C1 segment of cervical spinal cord (tissue), 14 donors: ENCODE results near the gene MSMP.

Experiments
- DNase-seq, 14 donors: peaks; one replicate each; lab custom pipeline; 2025; lab: John Stamatoyannopoulos, UW

Gene MSMP

DNA sequence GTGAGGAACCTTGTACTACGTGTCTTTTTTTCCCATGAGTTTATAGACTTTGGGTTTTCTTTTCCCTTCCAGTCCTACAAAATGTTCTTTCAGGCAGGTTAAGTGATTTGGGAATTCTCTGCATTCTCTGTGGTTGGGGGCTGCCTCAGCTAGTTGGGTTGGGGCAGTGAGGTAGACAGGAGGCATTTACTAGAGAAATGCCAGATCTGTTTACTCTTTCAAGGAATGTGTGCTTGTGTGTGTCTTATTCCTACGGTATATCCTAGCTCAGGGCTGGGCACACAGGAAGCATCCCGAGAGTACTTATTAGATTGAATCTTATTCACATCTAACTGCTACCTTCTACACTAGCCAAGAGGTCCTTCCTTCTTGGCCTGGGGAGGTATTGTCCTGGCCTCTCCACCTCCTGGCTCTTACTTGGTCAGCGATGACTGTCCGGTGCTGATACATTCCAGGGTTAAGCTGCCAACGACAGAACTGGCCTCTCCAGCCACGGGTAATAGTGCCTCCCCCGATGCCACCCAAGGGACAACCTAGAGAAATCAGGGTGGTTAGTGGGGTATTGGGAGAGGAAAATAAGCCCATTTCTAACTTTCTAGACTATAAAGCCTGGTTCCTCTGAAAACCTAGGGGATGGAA, 10.1 kb downstream of the MSMP start:
- DNase-seq = no peak

DNA sequence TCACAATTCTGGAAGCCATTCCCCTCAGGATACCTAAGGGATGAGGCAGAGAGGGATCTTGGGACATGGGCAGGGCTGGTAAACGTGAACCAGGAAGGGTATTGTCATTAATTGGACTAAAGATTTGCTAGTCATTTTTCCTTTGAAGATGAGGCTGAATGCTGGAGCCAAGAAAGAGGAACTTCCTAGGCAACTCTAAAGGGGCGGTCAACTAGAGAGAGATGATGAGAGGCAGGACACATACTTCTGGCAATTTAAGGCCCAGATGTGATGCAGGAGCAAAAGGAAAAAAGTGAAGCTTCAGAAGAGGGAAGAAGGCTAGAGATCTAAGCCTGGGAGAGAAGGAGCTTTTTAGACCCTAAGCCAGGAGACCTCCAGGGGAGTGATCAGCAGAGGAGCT, 10.6 kb downstream of the MSMP start:
- no peak for DNase-seq

DNA sequence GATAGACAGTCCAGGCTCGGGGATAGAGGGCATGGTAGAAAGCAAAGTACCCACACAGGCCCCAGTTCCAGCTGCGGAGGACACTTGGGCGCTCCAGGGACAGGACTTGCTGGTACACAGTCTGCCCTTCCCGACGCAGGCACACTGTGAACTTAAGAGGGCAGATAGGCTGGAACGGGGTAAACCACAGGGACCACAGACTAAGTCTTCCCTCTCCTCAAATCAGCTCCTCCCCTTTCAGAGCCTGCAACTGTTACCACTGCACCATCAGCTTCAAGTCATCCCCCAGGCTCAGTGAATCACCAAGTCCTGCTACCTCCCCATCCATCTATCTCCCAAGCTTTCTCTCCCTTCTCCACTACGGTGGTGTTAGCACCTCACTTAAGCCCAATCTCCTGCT, 12.3 kb downstream of the MSMP start:
- DNase-seq = no peak

DNA sequence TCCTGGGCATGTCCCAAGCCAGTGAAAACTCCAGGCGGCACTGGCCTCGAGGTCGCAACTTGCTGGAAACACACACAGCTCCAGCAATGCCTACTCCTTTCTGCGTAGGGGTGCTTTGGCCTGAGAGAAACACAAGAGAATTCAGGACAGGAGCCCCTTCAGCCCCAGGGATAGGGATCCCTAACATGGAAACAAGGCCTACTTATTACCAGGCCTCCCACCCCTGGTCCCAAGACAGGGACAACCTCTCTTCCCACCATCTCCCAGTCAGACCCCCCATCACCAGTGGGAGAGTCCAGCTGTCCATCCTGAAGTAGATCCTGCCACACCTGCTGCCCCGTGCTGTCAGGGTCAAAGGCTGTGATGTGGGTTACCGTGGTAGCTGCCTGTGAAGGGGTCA, 13.8 kb downstream of the MSMP start:
- no peak for DNase-seq

DNA sequence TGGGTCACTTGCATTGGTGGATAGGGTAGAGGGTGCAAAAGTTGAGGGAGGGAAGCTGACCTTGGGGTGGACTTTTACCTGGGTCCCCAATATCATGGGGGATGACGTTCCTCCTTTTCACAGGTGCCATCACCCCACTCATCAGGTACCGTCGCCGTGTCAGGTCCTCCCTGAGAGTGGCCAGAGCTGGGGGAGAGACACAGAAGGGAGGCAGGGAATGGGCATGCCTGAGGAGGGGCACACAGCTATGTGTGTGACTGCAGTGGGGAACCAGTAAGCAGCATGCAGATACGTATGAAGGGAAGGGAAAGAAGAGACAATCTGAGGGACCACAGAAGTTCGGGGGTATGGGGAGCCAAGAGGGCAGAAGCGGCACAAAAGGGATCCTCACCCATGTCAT, 15.2 kb downstream of the MSMP start:
- no peak for DNase-seq

DNA sequence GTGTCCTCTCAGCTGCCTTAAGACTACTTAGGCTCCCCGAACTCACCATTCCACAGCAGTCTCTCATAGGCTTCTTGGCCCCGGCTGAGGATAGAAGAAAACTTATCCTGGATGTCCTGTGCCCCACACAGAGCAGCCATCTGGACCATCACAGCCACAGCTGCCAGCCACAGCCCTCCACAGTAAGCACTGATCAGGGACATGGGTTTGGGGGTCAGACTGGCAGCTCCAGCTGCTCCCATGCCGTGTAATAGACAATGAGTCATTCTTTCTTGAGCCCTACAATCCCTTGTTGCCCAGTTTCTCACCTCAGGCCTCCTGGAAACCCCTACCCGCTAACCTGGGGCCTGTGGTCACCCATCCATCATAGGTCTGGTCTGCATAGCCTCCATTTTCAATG, 15.9 kb downstream of the MSMP start:
- DNase-seq = no peak

DNA sequence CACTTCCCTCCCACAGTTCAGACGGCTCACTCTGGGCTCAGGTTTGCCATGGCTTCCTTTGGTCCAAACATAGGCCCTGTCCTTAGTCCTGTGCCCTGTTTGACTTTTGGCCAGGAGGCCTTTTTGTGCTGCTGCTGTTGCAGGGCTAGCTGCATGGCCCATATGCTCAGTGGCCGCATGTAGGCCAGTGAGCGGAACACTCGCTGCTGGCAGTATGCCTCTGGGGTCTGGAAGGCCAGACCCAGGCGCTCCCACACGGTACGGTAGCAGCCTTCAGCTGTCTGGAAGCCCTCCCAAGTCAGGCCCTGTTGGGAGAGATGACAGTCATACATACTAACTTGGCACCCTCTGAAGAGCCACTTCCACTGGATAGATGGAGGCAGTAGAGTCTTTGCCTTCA, 16.9 kb downstream of the MSMP start:
- no peak for DNase-seq

DNA sequence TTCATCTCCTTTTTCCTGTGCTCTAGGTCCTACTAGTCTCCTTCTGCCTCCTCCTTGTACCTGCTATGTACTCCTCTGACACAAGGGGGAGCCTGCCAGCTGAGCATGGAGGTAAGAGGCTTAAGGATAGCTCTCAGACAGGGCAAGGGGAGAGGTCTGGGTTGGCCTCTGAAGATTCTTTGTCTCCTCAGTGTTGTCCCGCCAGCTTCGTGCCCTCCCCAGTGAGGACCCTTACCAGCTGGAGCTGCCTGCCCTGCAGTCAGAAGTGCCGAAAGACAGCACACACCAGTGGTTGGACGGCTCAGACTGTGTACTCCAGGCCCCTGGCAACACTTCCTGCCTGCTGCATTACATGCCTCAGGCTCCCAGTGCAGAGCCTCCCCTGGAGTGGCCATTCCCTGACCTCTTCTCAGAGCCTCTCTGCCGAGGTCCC, 17.9 kb downstream of the MSMP start:
- DNase-seq = peak in 2 of 14 donors; percentile 7 to 39

DNA sequence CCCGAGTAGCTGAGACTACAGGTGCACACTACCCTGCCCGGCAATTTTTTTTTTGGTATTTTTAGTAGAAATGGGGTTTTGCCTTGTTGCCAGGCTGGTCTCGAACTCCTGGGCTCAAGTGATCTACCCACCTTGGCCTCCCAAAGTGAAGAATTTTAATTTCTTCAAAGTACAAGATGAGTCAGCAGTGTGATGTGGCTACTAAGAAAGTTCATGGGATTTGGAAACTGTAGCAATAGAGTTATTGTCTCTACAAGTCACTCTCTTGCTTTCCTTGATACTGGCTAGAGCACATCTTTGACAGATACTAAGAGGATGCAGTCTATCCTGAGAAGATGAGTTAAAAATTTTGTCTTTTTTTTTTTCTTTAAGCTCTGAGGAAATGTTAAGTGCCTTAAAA, 20.0 kb downstream of the MSMP start:
- DNase-seq = no peak

DNA sequence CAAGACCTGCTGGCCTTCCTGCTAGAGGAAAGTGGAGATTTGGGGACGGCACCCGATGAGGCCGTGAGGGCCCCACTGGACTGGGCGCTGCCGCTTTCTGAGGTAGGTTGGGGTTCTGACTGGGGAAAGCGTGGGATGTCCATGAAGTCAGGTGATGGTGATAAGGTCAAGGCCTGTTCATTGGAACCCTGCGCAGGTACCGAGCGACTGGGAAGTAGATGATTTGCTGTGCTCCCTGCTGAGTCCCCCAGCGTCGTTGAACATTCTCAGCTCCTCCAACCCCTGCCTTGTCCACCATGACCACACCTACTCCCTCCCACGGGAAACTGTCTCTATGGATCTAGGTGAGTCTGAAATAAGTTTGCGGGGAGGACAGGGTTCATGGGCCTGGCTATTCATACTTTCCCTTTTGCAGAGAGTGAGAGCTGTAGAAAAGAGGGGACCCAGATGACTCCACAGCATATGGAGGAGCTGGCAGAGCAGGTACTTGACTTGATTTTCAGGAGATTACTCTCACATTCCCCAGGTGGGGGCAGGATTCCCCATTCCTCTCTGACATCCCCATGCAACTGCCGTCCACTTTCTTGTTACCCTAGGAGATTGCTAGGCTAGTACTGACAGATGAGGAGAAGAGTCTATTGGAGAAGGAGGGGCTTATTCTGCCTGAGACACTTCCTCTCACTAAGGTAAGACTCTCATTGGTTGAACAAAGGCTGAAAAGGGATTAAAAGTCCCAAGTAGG, 21.1 kb downstream of the MSMP start:
- DNase-seq = peak in 1 of 14 donors; percentile 45

DNA sequence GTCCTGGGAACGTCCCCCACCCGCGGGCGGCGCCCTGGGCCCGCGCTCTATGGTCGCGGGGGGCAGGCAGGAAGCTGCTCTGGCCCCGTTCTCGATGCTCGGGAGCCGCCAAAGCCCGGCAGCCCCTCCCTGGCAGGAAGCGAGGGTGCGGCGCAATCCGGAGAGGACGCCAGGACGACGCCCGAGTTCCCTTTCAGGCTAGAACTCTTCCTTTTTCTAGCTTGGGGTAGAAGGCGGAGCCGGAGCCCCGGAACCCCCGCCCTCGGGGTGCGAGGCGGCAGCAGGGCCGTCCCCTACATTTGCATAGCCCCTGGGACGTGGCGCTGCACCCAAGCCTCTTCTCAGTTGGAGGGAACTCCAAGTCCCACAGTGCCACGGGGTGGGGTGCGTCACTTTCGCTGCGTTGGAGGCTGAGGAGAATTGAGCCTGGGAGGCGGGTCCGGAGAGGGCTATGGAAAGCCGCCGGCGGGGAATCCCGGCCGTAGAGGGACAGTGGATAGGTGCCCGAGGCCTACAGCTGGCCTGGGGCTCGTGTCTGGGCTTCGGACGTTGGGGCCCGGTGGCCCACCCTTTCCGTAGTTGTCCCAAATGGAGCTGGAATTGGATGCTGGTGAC, 21.8 kb downstream of the MSMP start, which contains the start of the genes CREB3 and TLN1:
CREB3 (plus strand) TSS at position 482 of the 615 bp plus-strand sequence; CDS start at position 589, 107 bp downstream.
TLN1 (minus strand) TSS at position 11 of the 615 bp plus-strand sequence. CDS start 6,501 bp downstream, outside the sequence.
- DNase-seq = peak; percentile 70 to 100 (median 97)

DNA sequence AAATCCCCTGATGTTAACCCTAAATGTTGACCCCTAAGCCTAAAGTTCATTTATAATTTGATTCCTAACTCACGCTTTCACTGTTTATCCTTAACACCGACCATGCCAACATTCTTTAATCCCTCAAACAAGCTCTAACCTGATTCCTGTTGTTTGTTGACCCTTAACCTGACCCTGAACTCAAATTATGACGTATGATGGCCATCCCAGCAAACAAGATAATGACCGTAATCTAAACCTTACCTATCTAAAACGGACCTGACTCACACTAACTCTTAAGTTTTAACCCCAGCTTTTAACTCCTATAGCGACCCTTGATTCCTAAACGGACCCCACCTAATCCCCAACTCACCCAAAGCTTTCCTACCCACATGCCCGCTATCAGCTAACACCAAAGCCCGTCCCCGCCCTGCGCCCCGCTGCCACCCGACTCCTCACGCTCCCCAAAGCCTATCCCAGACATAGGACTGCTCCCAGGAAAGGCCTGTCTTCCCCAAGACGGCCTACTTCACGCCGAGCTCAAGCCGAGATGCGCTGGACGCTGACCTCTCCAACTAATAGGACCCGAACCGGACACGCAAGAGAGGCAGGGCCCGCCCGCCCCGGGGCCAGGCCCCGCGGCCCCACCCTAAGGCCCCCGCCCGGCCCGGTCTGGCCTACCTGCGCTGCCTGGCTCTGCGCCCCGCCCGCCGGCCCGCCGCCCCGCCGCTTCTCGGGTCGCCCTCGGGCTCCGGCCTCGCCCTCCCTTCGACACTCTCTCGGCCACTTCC, 22.5 kb downstream of the MSMP start:
- DNase-seq = no peak

DNA sequence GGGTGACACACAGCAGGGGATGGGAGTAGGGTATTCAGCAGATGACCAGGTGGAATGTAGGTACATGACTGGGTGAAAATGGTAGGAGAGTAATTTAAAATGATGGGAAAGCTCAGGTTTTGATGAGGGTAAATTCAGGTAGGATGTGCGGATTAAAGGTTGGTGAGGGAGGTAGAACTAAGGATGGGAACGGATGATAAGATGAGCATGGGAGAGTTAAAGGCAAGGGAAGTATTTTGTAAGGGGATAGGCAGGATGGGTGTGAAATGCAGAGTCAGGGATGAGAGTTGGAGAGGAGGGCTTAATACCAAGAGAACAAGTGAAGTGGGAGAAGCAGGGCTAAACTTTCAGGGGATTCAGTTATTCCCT, 23.6 kb downstream of the MSMP start:
- DNase-seq = no peak

DNA sequence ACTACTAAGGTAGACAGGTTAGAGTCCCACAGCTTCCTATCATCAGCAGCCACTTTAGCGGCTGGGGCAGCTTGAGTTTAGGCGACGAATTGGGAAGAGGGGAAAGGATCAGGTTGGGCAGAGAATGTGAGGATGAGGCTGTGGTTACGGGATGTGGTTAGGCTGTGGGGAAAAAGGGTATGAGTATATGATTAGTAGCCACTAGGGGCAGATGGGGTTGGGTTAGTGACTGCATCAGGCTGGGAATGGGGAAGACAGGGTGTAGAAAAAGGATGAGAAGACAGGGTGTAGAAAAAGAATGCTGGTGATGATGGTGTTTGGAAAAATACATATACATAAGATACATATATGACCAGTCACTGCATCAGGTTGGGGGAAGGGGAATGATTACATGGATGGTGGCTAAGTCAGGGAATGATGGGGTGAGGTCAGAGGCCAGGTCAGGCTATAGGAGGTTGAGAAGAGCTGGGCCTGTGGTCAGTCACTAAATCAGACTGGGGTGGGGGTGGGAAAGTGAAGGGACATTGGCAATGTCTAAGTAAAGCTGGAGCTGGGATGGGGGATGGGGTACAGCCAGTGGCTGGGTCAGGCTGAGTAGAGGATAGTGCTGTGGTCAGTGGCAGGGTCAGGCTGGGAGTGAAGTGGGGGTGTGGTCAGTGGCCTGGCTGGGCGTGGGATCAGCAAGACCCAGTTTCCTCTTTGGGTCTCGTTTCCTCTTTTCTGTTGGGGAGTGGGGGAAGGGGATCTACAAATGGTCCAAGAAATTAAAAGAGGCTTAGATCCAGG, 24.2 kb downstream of the MSMP start:
- peak in 9 of 14 donors; percentile 9 to 40 (median 27) for DNase-seq

DNA sequence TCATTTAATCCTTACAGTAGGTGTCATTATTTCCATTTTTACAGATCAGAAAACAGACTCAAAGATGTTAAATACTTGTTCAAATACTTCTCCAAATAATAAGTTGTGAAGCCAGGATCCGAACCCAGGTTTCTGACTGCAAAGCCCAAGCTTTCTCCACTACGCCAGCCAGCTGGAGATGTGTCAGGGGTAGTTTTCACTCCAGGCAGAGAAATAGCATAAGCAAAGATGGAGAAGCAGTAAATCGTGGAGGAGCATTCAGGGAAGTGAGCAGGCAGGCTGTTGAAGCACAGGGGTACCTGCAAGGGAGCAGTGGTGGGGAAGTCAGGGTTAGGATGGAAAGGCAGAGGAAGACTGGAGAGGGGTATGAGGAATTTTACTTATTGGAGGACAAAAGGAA, 25.0 kb downstream of the MSMP start:
- DNase-seq = no peak

DNA sequence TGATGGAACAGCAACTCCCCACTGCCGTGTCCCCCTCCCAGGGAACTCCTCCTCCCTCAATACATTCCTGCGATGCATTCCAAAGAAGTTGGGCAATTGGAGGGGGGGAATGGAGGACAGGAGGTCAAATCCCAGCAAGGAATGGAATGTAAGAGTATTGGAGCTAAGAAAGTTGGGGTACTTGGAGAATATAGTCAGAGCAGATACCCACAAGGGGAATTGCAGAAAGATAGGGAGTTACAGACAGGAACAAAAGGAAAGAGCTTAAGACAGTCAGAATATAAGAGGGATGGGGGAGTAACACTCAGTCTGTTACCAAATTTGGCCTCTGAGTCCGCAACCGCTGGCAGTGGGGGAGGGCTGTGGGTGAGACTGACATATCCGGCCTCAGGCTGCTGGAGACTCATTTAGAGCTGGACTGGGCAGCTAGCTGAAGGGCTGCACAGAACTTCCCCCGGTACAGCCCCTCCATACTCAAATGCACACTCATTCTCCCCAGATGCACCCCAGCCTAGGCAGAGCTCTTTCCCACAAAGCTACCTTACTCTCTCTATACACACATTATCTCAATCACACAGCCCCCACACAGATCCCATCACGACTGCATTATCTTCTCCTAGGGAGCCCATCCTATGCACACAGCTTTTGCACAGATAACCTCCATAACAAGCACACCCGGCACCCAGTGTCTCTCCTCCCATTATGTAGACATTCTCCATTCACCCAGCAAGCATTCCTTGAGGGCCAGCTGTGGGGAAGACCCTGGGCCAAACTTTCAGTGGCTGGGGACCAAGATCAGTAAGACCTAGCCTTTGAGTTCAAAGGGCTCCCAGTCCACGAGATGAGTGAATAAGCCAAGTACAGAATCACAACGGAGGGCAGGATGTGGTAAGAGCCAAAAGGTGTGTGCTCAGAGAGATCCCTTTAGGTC, 25.8 kb downstream of the MSMP start:
- peak in 6 of 14 donors; percentile 14 to 46 (median 24) for DNase-seq

DNA sequence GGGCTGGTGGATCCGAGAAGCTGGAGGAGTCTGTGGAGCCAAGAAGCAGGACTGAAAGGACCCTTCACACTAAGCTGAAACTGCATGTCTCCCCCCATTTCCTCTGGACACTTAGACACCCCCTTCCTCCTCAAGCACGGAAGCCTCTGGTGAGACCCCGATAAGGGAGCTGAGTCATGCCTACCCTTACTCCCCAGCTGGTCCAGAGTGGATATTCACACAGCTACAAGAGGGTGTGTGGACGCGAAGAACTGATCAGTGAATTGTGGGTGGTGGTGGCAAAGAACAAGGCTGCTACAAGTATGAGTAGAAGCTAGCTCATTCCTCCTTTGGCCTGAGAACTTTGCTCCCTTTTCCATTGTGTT, 26.4 kb downstream of the MSMP start:
- no peak for DNase-seq

DNA sequence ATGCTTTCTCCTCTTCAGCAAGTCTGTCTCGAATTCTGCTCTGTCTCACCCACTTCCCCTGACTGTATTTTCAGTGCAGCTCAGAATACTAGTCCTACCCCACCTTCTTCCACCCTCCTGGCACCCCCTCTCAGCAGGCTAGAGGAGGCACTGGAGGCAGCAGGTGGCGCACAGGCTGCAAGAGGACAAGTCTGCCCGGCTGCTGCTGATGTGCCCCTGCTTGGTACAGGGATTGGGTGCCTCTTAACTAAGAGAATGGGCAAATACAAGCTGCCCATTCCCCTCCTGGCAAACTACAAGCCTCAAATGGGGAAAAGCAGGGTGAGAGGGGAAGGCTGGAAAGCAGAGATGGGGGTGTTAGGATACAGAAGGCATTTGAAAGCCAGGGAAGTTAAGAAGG, 27.1 kb downstream of the MSMP start:
- peak in 4 of 14 donors; percentile 6 to 64 (median 10) for DNase-seq

DNA sequence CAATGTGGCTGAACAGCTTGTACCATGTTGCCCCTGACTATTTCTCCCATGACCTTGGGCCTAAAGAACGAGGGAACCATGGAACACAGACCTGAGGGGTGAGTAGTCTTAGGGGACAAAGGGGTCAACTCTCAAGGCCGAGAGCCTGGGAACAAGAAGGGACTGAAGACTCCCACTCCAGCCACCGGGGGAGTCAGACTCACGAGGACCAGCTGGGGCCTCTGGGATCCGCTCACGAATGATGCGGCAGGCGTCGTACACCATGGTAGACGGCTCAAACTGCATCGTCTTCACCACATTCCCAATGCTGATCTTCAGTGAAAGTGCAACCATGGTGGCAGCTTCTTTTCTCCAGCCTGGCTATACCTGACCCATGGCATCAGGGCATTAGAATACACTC, 28.7 kb downstream of the MSMP start:
- no peak for DNase-seq

DNA sequence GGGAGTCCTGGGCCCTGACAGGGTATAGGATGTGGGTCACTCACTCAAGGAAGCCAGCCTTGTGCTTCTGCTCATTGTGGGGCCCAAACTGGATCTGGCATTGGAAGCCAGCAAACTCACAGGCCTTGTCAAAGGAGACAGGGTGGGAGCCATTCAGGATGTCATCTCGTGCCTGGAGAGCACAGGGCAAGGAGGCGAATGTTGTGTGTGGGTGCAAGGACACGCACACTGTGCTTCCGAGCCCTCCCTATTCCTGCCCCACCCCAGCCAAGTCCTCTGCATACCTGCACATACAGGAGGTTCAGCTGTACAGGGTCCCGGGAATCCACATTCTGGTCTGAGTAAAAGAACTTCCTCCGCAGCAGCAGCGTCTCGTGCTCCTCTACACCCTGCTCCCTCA, 30.2 kb downstream of the MSMP start:
- DNase-seq = no peak
